Measurements from ENCODE around the gene SLC6A8. TPM values are rescaled to one million over a fixed set of nuclear protein-coding genes. Genes with fewer than 3 reads are reported as not detected.
A peak's percentile ranks its signal among the peaks of the same experiment; 100 is the strongest.

Gene SLC6A8
- total RNA-seq, 2 experiments from 2014 or later = 0.42 to 0.71 TPM

- ChIA-PET CTCF (no interaction called here), POLR2A (no interaction called here)
- H3K9me3 Mint-ChIP-seq = no peaks in the 10 kb centered on the region
- Histone ChIP-seq H3K27ac (ENCODE audit: low read depth in 1 of 2, low read length in 2 of 2) (no peak overlapping the region), H3K4me3 (ENCODE audit: low read length) (no peak overlapping the region), H3K9me3 (ENCODE audit: control insufficient read depth in 1 of 2, insufficient read depth in 1 of 2, low read length in 2 of 2) (no peaks in the 10 kb centered on the region), H3K4me1 (ENCODE audit: insufficient read depth, low read length) (peaks cover 5% of the 10 kb centered on the region), H3K27me3 (ENCODE audit: control insufficient read depth in 1 of 2, insufficient read depth in 2 of 2, low read length in 2 of 2) (peaks cover 0 to under 1% of the 10 kb centered on the region in 2 experiments), H3K36me3 (ENCODE audit: insufficient read depth, low read length) (no peaks in the 10 kb centered on the region)
- DNase-seq (no peak), ATAC-seq (ENCODE audit: poor library complexity) (no peak)
- H3K4me1 Mint-ChIP-seq (ENCODE audit: low read depth) = no peaks in the 10 kb centered on the region
- H3K27ac Mint-ChIP-seq = no peak overlapping the region
- no peaks in the 10 kb centered on the region for H3K36me3 Mint-ChIP-seq (ENCODE audit: low read depth)
- no peak overlapping the region for H3K4me3 Mint-ChIP-seq
- intact Hi-C loops (cut with DNase I, micrococcal nuclease) = loop anchor here in 1 of 2 experiments (5.0 to 10.0 kb wide), 2 partner anchors 70 to 268 kb away; no protein-coding TSS in a partner anchor
- H3K27me3 Mint-ChIP-seq = peaks cover 10% of the 10 kb centered on the region
- TF ChIP-seq, protein P1, sequence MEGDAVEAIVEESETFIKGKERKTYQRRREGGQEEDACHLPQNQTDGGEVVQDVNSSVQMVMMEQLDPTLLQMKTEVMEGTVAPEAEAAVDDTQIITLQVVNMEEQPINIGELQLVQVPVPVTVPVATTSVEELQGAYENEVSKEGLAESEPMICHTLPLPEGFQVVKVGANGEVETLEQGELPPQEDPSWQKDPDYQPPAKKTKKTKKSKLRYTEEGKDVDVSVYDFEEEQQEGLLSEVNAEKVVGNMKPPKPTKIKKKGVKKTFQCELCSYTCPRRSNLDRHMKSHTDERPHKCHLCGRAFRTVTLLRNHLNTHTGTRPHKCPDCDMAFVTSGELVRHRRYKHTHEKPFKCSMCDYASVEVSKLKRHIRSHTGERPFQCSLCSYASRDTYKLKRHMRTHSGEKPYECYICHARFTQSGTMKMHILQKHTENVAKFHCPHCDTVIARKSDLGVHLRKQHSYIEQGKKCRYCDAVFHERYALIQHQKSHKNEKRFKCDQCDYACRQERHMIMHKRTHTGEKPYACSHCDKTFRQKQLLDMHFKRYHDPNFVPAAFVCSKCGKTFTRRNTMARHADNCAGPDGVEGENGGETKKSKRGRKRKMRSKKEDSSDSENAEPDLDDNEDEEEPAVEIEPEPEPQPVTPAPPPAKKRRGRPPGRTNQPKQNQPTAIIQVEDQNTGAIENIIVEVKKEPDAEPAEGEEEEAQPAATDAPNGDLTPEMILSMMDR (IDR thresholded peaks at IDR 0.05) = no peak
Observed at GRCh38 chrX:153684467-153685155, 3.1 kb upstream of the SLC6A8 start.

GRCh38 chrX:153685156-153685536 lies 2.6 kb upstream of the SLC6A8 start:
- Mint-ChIP-seq H3K9me3 (no peaks in the 10 kb centered on the region), H3K36me3 (ENCODE audit: low read depth) (no peaks in the 10 kb centered on the region), H3K27ac (no peak overlapping the region), H3K4me1 (ENCODE audit: low read depth) (no peaks in the 10 kb centered on the region), H3K27me3 (peaks cover 7% of the 10 kb centered on the region), H3K4me3 (no peak overlapping the region)
- ATAC-seq (ENCODE audit: poor library complexity) (no peak), DNase-seq (no peak)
- TF ChIP-seq, protein P1 (IDR thresholded peaks at IDR 0.05) = no peak
- intact Hi-C loops (cut with DNase I, micrococcal nuclease) = loop anchor here in 1 of 2 experiments (5.0 to 10.0 kb wide), 2 partner anchors 70 to 267 kb away; no protein-coding TSS in a partner anchor
- Histone ChIP-seq H3K4me3 (ENCODE audit: low read length) (no peak overlapping the region), H3K4me1 (ENCODE audit: insufficient read depth, low read length) (peaks cover 6% of the 10 kb centered on the region), H3K36me3 (ENCODE audit: insufficient read depth, low read length) (no peaks in the 10 kb centered on the region), H3K9me3 (ENCODE audit: control insufficient read depth in 1 of 2, insufficient read depth in 1 of 2, low read length in 2 of 2) (no peaks in the 10 kb centered on the region), H3K27me3 (ENCODE audit: control insufficient read depth in 1 of 2, insufficient read depth in 2 of 2, low read length in 2 of 2) (peaks cover 0 to 3% of the 10 kb centered on the region in 2 experiments), H3K27ac (ENCODE audit: low read depth in 1 of 2, low read length in 2 of 2) (no peak overlapping the region)
- ChIA-PET CTCF (no interaction called here), POLR2A (no interaction called here)

DNA sequence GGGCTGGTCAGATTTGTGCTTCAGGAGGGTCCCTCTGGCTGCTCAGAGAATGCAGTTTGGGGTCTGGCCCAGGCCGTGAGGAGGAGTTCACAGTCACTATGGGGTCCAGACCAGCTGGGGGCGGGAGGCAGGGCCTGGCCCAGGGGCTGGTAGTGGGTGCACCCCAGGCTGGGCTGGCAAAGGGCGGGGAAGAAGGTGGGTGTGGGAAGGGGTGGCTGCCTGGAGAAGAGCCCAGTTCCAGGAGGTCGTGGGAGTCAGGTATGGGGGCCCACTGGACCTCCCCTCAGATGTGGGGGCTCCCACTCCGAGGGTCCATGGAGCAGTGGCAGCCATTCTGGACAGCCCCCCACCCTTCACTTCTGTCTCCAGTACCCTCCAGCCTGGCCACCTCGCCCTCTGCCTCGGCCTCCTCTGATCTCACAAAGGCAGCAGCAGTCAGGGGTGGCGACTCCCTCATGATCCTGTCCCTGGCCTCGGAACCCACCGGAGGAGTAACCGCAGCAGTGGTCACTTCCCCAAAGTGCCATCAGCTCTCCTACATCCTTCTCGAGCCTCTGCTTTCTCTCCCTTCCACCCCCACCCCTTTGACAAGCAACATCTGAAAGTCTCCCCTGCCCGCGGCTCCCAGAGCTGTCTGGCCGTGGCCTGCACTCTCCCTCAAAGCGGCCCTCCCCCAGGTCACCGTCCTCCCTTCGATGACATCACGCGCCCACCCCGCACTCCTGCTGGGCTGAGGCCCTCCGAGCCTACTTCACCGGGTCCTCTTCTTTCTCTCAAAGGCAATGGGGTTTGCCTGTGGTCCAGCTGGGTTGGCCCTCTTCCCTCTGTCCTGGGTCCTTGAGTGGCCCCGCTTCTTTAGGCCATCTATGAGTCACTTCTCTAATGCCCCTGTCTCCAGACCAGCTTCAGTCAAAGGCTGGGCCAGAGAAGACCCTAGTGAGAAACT lies 1.7 kb upstream of the SLC6A8 start:
- Histone ChIP-seq H3K4me3 (ENCODE audit: low read length) (no peak overlapping the region), H3K27me3 (ENCODE audit: control insufficient read depth in 1 of 2, insufficient read depth in 2 of 2, low read length in 2 of 2) (peaks cover 0 to 3% of the 10 kb centered on the region in 2 experiments), H3K9me3 (ENCODE audit: control insufficient read depth in 1 of 2, insufficient read depth in 1 of 2, low read length in 2 of 2) (no peaks in the 10 kb centered on the region), H3K27ac (ENCODE audit: low read depth in 1 of 2, low read length in 2 of 2) (no peak overlapping the region), H3K4me1 (ENCODE audit: insufficient read depth, low read length) (peaks cover 6% of the 10 kb centered on the region), H3K36me3 (ENCODE audit: insufficient read depth, low read length) (no peaks in the 10 kb centered on the region)
- Mint-ChIP-seq H3K4me3 (peak overlapping the region; percentile 42), H3K27ac (no peak overlapping the region), H3K4me1 (ENCODE audit: low read depth) (no peaks in the 10 kb centered on the region), H3K27me3 (peaks cover 7% of the 10 kb centered on the region), H3K9me3 (no peaks in the 10 kb centered on the region), H3K36me3 (ENCODE audit: low read depth) (no peaks in the 10 kb centered on the region)
- DNase-seq = no peak
- CTCF ChIA-PET = no interaction called here
- POLR2A ChIA-PET = no interaction called here
- no peak for ATAC-seq (ENCODE audit: poor library complexity)
- intact Hi-C loops (cut with DNase I, micrococcal nuclease) = loop anchor here in 1 of 2 experiments (5.0 to 10.0 kb wide), 2 partner anchors 69 to 266 kb away; no protein-coding TSS in a partner anchor
- TF ChIP-seq, protein P1 (IDR thresholded peaks at IDR 0.05) = no peak
